ENCODE data around the gene PGA4.

PGA4 gene

DNA sequence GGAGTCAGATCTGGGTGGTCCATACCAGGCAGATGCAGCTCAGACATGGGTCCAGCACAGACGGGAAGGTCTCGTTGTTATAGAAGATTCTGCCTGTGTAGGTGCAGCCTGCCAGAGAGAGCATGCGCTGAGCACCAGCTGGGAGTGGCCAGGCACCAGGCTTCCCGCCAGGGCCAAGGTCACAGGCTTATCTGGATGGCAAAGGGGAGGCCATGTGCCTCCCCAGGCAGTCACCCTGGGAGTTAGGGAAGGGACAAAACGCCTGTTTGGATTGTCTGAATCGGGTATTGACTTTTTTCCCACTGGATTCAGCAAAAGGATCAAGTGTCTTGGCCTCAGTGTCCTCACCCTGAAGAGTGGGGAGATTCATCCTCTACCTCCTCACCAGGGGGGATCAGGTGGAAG is 45.3 kb downstream of the PGA4 start:
- no peaks in the 10 kb centered on the region for H3K27me3 Mint-ChIP-seq
- H3K36me3 Mint-ChIP-seq (ENCODE audit: insufficient read depth), result no peaks in the 10 kb centered on the region
- ATAC-seq (replicated peaks) (no peak), DNase-seq (no peak)
- no peak overlapping the region for H3K4me3 Mint-ChIP-seq
- H3K27ac Mint-ChIP-seq, result no peak overlapping the region
- no peaks in the 10 kb centered on the region for H3K4me1 Mint-ChIP-seq (ENCODE audit: low read depth in 2 of 2)
- H3K9me3 Mint-ChIP-seq, result no peaks in the 10 kb centered on the region

DNA sequence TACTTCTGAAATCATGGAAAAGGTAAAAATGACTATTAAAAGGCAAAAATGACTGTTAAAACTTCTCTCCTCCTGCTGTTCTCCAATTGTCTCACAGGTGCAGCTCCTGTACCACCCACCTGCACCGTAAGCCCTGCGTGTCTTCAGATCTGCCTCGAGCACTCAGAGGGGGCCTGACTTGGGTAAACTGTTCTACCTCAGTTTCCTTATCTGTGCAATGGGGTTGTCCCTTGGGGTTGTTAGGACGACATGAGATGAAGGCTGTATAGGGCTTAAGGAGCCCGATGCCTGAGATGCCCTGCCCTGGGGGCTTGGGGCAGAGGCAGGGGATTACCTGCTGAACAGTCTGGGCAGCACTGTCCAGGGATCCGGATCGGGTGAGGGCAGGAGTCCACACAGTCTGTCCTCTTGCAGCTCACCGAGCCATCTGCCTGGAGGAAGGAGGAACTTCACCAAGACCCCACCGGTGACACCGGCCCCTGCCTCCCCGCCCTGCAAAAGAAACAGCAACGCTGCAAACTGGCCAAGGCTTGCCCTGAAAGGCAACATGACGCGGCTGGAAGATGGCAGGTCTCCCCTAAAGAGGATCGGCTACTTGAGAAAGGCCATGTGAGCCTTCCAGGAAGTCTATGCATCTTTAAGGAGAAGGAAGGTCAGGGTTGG is 46.6 kb downstream of the PGA4 start:
- DNase-seq (no peak), ATAC-seq (replicated peaks) (no peak)
- Mint-ChIP-seq H3K9me3 (no peaks in the 10 kb centered on the region), H3K4me1 (ENCODE audit: low read depth in 2 of 2) (no peaks in the 10 kb centered on the region), H3K27me3 (no peaks in the 10 kb centered on the region), H3K4me3 (no peak overlapping the region), H3K27ac (no peak overlapping the region), H3K36me3 (ENCODE audit: insufficient read depth) (no peaks in the 10 kb centered on the region)

DNA sequence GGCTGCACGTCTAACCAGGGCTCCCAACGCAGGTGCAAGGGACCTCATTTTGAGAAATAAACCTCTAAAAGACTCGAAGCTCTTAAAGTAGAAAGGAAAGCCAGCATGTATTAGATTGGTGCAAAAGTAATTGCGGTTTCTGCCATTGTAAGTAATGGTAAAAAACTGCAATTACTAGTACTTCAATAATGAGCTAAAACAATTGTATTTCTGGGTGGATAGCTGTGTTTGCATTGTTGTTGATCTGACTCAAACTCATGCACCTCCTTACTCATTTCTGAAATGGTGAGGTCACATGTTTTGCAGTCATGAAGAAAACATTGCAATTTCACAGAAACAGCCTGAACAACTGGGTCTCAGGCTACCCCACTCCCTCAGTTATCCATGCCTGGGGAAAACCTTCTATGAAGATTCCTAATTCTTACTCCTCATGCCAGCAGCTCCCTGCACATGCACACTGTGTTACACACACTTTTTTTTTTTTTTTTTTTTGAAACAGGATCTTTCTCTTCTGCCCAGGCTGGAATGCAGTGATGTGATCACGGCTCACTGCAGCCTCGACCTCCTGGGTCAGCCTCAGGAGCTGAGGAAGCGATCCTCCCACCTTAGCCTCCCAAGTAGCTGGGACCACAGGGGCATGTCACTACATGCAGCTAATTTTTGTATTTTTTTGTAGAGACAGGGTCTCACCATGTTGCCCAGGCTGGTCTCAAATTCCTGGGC is 48.4 kb downstream of the PGA4 start:
- Mint-ChIP-seq H3K4me1 (ENCODE audit: low read depth in 2 of 2) (no peaks in the 10 kb centered on the region), H3K9me3 (no peaks in the 10 kb centered on the region), H3K27me3 (no peaks in the 10 kb centered on the region), H3K36me3 (ENCODE audit: insufficient read depth) (no peaks in the 10 kb centered on the region), H3K4me3 (no peak overlapping the region), H3K27ac (no peak overlapping the region)
- ATAC-seq (replicated peaks) (no peak), DNase-seq (no peak)

DNA sequence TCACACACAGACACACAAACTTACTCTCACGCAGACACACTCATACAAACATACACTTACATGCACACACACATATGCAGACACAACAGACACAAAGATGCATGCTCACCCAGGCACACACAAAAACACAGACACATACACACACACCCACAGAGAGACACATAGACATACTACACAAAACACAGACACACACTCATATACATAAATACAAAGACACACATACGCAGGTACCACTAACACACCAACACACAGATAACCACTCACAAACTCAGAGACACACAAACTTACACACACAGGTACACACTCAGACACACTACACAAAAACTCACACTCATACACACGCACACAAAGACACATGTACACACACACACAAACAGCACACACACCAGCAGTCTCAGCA is 50.6 kb downstream of the PGA4 start:
- Mint-ChIP-seq H3K36me3 (ENCODE audit: insufficient read depth) (no peaks in the 10 kb centered on the region), H3K4me1 (ENCODE audit: low read depth in 2 of 2) (no peaks in the 10 kb centered on the region), H3K9me3 (no peaks in the 10 kb centered on the region), H3K27me3 (peaks cover 0 to under 1% of the 10 kb centered on the region in 2 donors), H3K4me3 (no peak overlapping the region), H3K27ac (no peak overlapping the region)
- ATAC-seq (replicated peaks), result no peak
- DNase-seq, result no peak

DNA sequence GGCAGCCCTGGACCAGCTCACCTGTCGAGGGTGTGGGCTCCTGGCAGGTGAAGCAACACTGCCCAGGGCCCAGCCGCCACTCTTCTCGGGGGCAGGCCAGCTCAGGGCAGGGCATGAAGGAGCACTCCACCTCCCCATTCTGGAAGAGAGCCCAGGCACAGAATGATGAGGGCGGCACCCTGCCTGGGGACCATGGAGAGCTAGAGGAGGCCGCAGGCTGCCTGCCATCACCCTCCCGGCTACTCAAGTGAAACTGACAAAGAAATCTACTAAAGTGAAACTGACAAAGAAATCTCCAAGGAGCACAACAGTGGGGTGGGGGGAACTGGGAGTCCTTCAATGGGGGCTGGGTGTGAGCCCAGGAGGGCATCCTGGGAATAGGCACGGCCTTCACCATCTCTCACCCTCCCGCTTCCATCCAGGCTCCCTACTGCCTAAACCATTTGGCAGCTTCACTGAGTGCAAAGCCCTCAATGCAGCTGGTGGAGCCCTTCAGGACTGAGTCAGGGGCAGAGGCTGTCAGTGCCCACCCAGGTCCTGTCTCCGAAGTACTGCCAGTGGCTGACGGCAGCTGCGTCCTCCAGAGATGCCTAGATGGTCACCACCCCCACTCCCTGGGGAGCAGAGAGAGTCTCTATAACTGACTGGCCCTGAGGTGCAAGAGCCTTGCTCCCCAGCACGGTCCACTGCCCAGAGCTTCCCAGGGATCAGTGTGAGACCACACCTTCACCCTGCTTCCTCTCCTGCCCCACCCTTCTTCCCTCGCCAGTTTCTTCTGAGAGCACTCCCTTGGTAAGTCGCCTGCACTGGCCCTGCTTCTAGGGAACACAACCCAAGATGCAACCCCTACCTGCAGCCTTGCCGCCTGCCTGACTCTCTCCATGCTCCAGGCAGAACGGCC is 51.3 kb downstream of the PGA4 start:
- no peaks in the 10 kb centered on the region for H3K4me1 Mint-ChIP-seq (ENCODE audit: low read depth in 2 of 2)
- H3K9me3 Mint-ChIP-seq, result no peaks in the 10 kb centered on the region
- no peak overlapping the region for H3K4me3 Mint-ChIP-seq
- ATAC-seq (replicated peaks) (no peak), DNase-seq (no peak)
- H3K27me3 Mint-ChIP-seq, result peaks cover 6 to 8% of the 10 kb centered on the region in 2 donors
- H3K36me3 Mint-ChIP-seq (ENCODE audit: insufficient read depth), result peaks cover 3% of the 10 kb centered on the region
- no peak overlapping the region for H3K27ac Mint-ChIP-seq

DNA sequence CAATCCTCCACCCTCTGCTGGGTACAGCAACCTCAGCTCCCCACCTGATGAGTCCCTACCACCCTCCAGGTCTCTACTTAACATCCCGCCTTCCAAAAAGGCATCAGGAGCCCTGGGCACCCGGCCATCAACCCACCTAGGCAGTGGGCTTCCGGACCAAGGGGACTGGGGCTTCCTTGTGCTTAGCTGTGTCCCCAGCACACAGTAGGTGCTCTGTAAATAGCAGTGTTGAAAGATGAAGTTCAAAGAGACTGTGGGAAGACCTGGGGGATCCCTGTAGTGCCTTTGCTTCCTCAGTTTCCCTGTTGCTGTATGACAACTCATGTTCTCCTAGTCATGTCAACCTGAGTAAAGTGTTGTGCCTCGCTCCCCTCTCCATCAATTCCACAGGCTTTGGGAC is 51.9 kb downstream of the PGA4 start:
- H3K27ac Mint-ChIP-seq, result no peak overlapping the region
- ATAC-seq (replicated peaks) (no peak), DNase-seq (no peak)
- no peak overlapping the region for H3K4me3 Mint-ChIP-seq
- peaks cover 3% of the 10 kb centered on the region for H3K36me3 Mint-ChIP-seq (ENCODE audit: insufficient read depth)
- no peaks in the 10 kb centered on the region for H3K9me3 Mint-ChIP-seq
- H3K4me1 Mint-ChIP-seq (ENCODE audit: low read depth in 2 of 2), result no peaks in the 10 kb centered on the region
- peaks cover 7 to 12% of the 10 kb centered on the region in 2 donors for H3K27me3 Mint-ChIP-seq

DNA sequence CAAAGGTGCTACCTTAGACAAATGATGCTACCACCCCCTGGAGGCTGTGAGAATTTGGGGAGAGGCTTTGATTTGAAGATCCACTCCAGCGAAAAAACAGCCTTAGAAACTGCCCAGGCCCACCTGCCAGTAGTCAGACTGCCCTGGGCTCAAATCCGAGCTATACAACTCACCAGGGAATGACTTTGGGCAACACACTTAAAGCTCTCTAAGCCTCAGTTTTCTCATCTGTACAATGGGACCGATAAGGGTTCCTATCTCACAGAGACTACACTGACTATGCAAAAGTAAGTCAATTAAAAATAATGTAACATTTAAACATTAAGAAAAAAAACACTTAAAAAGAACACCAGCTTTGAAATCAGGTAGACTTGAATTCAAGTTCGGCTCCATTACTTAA is 53.0 kb downstream of the PGA4 start:
- Mint-ChIP-seq H3K36me3 (ENCODE audit: insufficient read depth) (peaks cover 3% of the 10 kb centered on the region), H3K9me3 (no peaks in the 10 kb centered on the region), H3K27me3 (peaks cover 7 to 12% of the 10 kb centered on the region in 2 donors), H3K4me1 (ENCODE audit: low read depth in 2 of 2) (no peaks in the 10 kb centered on the region), H3K27ac (no peak overlapping the region), H3K4me3 (no peak overlapping the region)
- ATAC-seq (replicated peaks) (no peak), DNase-seq (no peak)

DNA sequence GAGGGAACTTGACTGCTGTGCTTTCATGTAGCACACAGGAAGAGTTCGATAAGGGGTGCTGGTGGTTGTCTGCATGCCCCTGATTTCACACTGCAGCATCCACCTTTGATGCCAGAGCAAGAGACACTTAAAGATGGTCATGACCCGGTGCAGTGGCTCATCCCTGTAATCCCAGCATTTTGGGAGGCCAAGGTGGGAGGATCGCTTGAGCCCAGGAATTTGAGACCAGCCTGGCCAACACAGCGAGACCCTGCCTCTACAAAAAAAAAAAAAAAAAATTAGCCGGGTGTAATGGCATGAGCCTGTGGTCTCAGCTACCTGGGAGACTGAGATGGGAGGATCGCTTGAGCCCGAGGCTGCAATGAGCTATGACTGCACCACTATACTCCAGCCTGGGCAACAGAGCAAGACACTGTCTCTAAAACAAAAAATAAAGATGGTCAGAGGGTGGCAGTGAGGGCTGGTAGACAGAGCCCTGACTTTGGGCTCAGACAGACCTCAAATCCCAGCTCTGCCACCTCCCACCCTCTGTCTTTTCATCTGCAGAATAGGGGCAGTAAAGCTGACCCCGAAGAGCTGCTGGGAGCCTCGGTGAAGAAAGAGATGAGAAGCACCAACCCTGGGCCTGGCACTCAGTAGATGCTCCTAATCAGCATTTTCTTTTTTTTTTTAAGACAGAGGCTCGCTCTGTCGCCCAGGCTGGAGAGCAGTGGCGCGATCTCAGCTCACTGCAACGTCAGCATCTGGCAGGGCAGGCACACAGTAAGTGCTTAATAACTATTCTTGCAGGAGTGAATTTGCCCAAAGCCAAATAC is 55.2 kb downstream of the PGA4 start:
- H3K36me3 Mint-ChIP-seq (ENCODE audit: insufficient read depth), result peaks cover 5% of the 10 kb centered on the region
- H3K4me1 Mint-ChIP-seq (ENCODE audit: low read depth in 2 of 2), result no peaks in the 10 kb centered on the region
- H3K9me3 Mint-ChIP-seq, result no peaks in the 10 kb centered on the region
- H3K27me3 Mint-ChIP-seq, result peaks cover 7 to 12% of the 10 kb centered on the region in 2 donors
- no peak overlapping the region for H3K4me3 Mint-ChIP-seq
- ATAC-seq (replicated peaks) (no peak), DNase-seq (no peak)
- H3K27ac Mint-ChIP-seq, result no peak overlapping the region

DNA sequence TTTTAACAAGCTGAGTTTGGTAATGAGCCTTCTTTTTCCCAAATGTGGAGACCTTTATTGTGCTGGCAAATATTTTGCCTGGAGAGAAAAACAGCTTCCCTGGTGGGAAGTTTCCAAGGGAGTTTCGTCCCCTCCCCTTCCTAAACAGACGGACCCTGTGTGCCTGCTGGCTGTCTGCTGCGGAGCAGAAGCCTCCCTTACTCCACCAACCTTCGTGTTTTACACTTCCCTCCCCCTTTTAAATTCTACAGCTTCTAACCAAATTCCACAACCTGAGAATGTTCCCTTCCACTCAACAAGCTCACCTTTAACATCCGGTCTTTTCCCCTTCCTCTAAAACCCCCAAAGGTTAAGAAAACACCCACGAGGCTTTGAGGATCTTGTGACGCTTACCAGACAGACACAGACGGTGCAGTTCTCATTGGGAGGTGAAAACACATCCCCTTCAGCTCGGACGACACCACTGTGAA is 55.9 kb downstream of the PGA4 start:
- Mint-ChIP-seq H3K9me3 (no peaks in the 10 kb centered on the region), H3K4me3 (no peak overlapping the region)
- ATAC-seq (replicated peaks), result no peak

DNA sequence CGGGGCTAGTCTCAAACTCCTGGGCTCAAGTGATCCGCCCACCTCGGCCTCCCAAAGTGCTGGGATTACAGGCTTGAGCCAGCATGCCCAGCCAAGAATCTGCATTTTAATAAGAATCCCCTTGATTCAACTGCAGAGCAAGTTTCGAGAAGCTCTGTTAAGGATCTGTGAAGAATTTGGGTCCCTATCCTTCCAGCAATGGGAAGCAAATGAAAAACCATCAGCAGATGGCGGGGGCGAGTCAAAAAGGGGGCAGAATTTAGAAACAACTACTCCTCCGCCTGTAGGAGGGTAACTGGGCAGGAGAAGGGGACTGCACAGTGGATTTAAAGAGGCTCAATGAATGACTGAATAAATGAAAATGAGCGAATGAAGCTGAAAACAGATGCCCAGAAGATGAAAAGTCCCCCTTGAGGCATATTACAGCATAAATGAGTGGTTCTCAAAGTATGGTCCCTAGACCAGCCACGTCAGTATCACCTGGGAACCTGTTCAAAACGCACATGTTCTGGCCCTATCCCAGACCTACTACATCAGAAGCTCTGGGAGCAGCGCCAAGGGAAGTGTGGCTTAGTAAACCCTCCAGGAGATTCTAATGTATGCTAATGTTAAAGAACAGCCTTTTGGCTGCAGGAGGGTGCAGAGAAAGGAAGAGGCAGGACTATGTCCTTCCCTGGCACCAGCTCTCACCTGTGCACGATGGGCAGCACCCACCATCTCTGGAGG is 58.0 kb downstream of the PGA4 start:
- Mint-ChIP-seq H3K27ac (no peak overlapping the region), H3K36me3 (ENCODE audit: insufficient read depth) (peaks cover 5% of the 10 kb centered on the region), H3K9me3 (no peaks in the 10 kb centered on the region), H3K4me3 (no peak overlapping the region), H3K4me1 (ENCODE audit: low read depth in 2 of 2) (no peaks in the 10 kb centered on the region), H3K27me3 (peaks cover 7 to 12% of the 10 kb centered on the region in 2 donors)
- ATAC-seq (replicated peaks) (no peak), DNase-seq (no peak)

More for the DNA sequence above, 55.9 kb downstream of the PGA4 start:
- H3K4me1 Mint-ChIP-seq (ENCODE audit: low read depth in 2 of 2), result no peaks in the 10 kb centered on the region
- DNase-seq, result no peak
- peaks cover 7 to 12% of the 10 kb centered on the region in 2 donors for H3K27me3 Mint-ChIP-seq
- H3K36me3 Mint-ChIP-seq (ENCODE audit: insufficient read depth), result peaks cover 5% of the 10 kb centered on the region
- no peak overlapping the region for H3K27ac Mint-ChIP-seq

DNA sequence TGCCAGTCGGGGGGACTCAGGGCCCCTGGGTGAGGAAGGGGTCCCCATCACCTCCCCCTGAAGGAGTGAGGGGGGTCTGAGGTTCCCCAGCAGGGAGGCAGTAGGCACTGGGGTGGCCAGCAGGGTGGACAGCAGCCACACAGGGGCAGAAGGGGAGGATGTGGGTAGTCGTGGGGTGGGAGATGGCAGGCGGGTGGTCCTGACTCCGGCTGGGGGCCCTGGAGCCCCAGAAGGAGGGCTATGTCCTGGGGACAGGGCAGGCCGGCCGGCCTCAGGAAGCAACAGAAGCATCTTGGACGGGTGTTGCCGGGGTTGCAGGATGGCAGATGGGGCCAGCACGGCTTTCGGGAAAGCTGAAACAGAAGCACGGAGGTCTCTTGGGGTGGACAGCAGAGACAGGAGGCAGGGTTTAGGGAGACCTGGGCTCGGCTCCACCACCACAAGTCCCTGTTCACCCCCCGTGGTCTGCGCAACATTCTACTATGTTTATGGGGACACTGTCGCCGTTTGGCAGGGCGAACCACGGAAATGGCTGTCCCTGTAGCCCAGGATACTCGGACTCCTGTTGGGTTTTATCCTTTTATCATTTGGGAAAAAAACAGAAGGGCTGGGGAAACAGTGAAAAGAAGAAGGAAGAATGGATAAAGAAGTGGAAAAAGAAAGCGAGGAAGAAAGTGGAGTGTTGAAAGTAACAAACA is 58.9 kb downstream of the PGA4 start:
- no peak for ATAC-seq (replicated peaks)
- H3K4me1 Mint-ChIP-seq (ENCODE audit: low read depth in 2 of 2), result no peaks in the 10 kb centered on the region
- H3K27ac Mint-ChIP-seq, result no peak overlapping the region
- H3K36me3 Mint-ChIP-seq (ENCODE audit: insufficient read depth), result peaks cover 5% of the 10 kb centered on the region
- H3K4me3 Mint-ChIP-seq, result no peak overlapping the region
- peaks cover 7 to 12% of the 10 kb centered on the region in 2 donors for H3K27me3 Mint-ChIP-seq
- no peak for DNase-seq
- no peaks in the 10 kb centered on the region for H3K9me3 Mint-ChIP-seq
